Mesenchymal stem cell (in vitro differentiated cells and primary cell): Measurements from ENCODE around the gene RERE.

ENCODE experiments used
- DNase-seq: peaks from one replicate; pipeline ENCODE4 v3.0.0-alpha.2; 2013
- H2AFZ ChIP-seq: one replicate; pipeline ENCODE4 v1.6.1; 2013; ENCODE audit warnings: low read depth, mild to moderate bottlenecking, control low read depth, inconsistent platforms, low read length, moderate library complexity
- H2AK5ac ChIP-seq: 2 replicates; pipeline ENCODE4 v1.6.1; 2013; ENCODE audit warnings: low read length, moderate library complexity, mild to moderate bottlenecking, inconsistent platforms; ENCODE audit not compliant: severe bottlenecking
- H2BK120ac ChIP-seq: one replicate; pipeline ENCODE4 v1.6.1; 2013; ENCODE audit warnings: low read depth, mild to moderate bottlenecking, inconsistent platforms, low read length, moderate library complexity
- H2BK12ac ChIP-seq, 2 experiments: one replicate each; pipeline ENCODE4 v1.6.1; 2013; ENCODE audit warnings: inconsistent platforms in 2 of 2, low read length in 2 of 2, mild to moderate bottlenecking in 2 of 2, moderate library complexity in 2 of 2, control low read depth in 1 of 2
- H2BK15ac ChIP-seq: one replicate; pipeline ENCODE4 v1.6.1; 2013; ENCODE audit warnings: mild to moderate bottlenecking, low read depth, inconsistent platforms; ENCODE audit not compliant: poor library complexity, severe bottlenecking
- H2BK5ac ChIP-seq: 2 replicates; pipeline ENCODE4 v1.6.1; 2013; ENCODE audit warnings: low read depth, mild to moderate bottlenecking, low read length, control low read depth, inconsistent platforms; ENCODE audit not compliant: poor library complexity, severe bottlenecking
- H3K14ac ChIP-seq, 2 experiments: one replicate each; pipeline ENCODE4 v1.6.1; 2013; ENCODE audit warnings: inconsistent platforms in 2 of 2, low read length in 2 of 2, control low read depth in 1 of 2, mild to moderate bottlenecking in 1 of 2, moderate library complexity in 1 of 2
- H3K18ac ChIP-seq, 2 experiments: one replicate each; pipeline ENCODE4 v1.6.1; 2013; ENCODE audit warnings: inconsistent platforms in 2 of 2, low read length in 2 of 2, control low read depth in 1 of 2, low read depth in 1 of 2, mild to moderate bottlenecking in 1 of 2
- H3K23ac ChIP-seq, 2 experiments: one replicate each; pipeline ENCODE4 v1.6.1; 2013; ENCODE audit warnings: inconsistent platforms in 2 of 2, low read length in 2 of 2, mild to moderate bottlenecking in 2 of 2, moderate library complexity in 2 of 2, control low read depth in 1 of 2
- H3K27ac ChIP-seq: 2 replicates; pipeline ENCODE4 v1.5.1; 2013; ENCODE audit warnings: mild to moderate bottlenecking, moderate library complexity, low read length, control low read depth, inconsistent platforms; ENCODE audit not compliant: poor library complexity, severe bottlenecking
- H3K27me3 ChIP-seq, 2 experiments: 2 replicates each; pipeline versions ENCODE4 v1.6.1 to v1.7.0; 2013; ENCODE audit warnings: low read length in 2 of 2, mild to moderate bottlenecking in 2 of 2, moderate library complexity in 2 of 2, control low read depth in 1 of 2, inconsistent platforms in 1 of 2; ENCODE audit not compliant: control insufficient read depth in 1 of 2, insufficient read depth in 1 of 2
- H3K36me3 ChIP-seq, 2 experiments: 2 replicates each; pipeline versions ENCODE4 v1.6.1 to v1.7.0; 2013; ENCODE audit warnings: low read length in 2 of 2, control low read depth in 1 of 2, inconsistent platforms in 1 of 2, low read depth in 1 of 2, mild to moderate bottlenecking in 1 of 2; ENCODE audit not compliant: insufficient read depth in 2 of 2, control insufficient read depth in 1 of 2
- H3K4ac ChIP-seq, 2 experiments: one replicate each; pipeline ENCODE4 v1.6.1; 2013; ENCODE audit warnings: inconsistent platforms in 2 of 2, low read length in 2 of 2, mild to moderate bottlenecking in 2 of 2, moderate library complexity in 2 of 2, control low read depth in 1 of 2, low read depth in 1 of 2
- H3K4me1 ChIP-seq: 2 replicates; pipeline ENCODE4 v1.6.1; 2013; ENCODE audit warnings: low read depth, low read length, control low read depth; ENCODE audit not compliant: control insufficient read depth, insufficient read depth
- H3K4me2 ChIP-seq: 2 replicates; pipeline ENCODE4 v1.6.1; 2013; ENCODE audit warnings: low read length, mild to moderate bottlenecking, inconsistent platforms; ENCODE audit not compliant: poor library complexity, severe bottlenecking
- H3K4me3 ChIP-seq, 2 experiments: 2 replicates each; pipeline versions ENCODE4 v1.5.1 to v1.7.0; 2013; ENCODE audit warnings: low read length in 2 of 2, mild to moderate bottlenecking in 2 of 2, control low read depth in 1 of 2, low read depth in 1 of 2; ENCODE audit not compliant: insufficient read depth in 1 of 2
- H3K79me1 ChIP-seq: replicated peaks from 2 replicates; pipeline ENCODE4 v1.6.1; 2013; ENCODE audit warnings: mild to moderate bottlenecking, control low read depth, low read length, inconsistent platforms; ENCODE audit not compliant: poor library complexity, severe bottlenecking
- H3K9ac ChIP-seq: 2 replicates; pipeline ENCODE4 v1.7.0; 2013; ENCODE audit warnings: mild to moderate bottlenecking, low read length, moderate library complexity
- H3K9me3 ChIP-seq: 2 replicates; pipeline ENCODE4 v1.7.0; 2013; ENCODE audit warnings: mild to moderate bottlenecking, low read length; ENCODE audit not compliant: control insufficient read depth
- H4K8ac ChIP-seq: one replicate; pipeline ENCODE4 v1.6.1; 2013; ENCODE audit warnings: inconsistent platforms, mild to moderate bottlenecking, low read length, moderate library complexity
- H4K91ac ChIP-seq: one replicate; pipeline ENCODE4 v1.6.1; 2013; ENCODE audit warnings: mild to moderate bottlenecking, low read length, inconsistent platforms
- WGBS: methylation state at CpG from one replicate; pipeline ENCODE4 v1.1.7; 2013; ENCODE audit warnings: mixed read lengths; 5-methylcytosine and 5-hydroxymethylcytosine counted together

RERE gene

DNA sequence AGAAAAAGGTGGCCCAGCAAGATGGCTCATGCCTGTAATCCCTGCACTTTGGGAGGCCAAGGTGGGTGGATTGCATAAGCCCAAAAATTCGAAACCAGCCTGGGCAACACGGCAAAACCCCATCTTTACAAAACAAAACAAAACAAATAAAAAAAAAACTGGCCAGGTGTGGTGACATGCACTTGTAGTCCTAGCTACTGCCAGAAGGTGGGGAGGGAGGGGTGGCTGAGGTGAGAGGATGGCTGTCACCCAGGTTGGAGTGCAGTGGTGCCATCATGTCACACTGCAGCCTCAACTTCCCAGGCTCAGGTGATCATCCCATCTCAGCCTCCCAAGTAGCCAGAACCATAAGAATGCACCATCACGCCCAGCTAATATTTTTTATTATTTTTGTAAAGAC is 22.8 kb downstream of the RERE start:
- DNase-seq = no peak
- Histone ChIP-seq H3K36me3 (peaks cover 0 to 3% of the 10 kb centered on the region in 2 experiments), H3K4me2 (no peak overlapping the region), H4K8ac (no peak overlapping the region), H3K79me1 (peaks cover 23% of the 10 kb centered on the region), H3K4me3 (no peak overlapping the region), H3K4ac (no peak overlapping the region), H2AFZ (no peak overlapping the region), H3K18ac (peak overlapping the region in 1 of 2 experiments; percentile 11), H2BK120ac (no peak overlapping the region), H4K91ac (no peak overlapping the region), H3K27ac (no peak overlapping the region), H2BK5ac (no peak overlapping the region), H2BK15ac (no peak overlapping the region), H3K14ac (no peak overlapping the region), H3K9me3 (no peaks in the 10 kb centered on the region), H3K23ac (no peak overlapping the region), H3K9ac (no peak overlapping the region), H3K27me3 (no peaks in the 10 kb centered on the region), H3K4me1 (no peaks in the 10 kb centered on the region), H2AK5ac (no peak overlapping the region), H2BK12ac (no peak overlapping the region)
- WGBS = 100% methylated on average over 1 of the region's 3 CpGs

GRCh38 chr1:8791819-8792218 is 25.6 kb downstream of the RERE start:
- no peak overlapping the region for H3K18ac ChIP-seq
- DNase-seq = no peak
- H2BK120ac ChIP-seq = no peak overlapping the region
- no peak overlapping the region for H2AFZ ChIP-seq
- H3K14ac ChIP-seq = no peak overlapping the region
- peaks cover 20% of the 10 kb centered on the region for H3K79me1 ChIP-seq
- H2BK5ac ChIP-seq = no peak overlapping the region
- H4K91ac ChIP-seq = no peak overlapping the region
- H3K36me3 ChIP-seq = peaks cover 0 to 3% of the 10 kb centered on the region in 2 experiments
- no peak overlapping the region for H2BK12ac ChIP-seq
- no peak overlapping the region for H4K8ac ChIP-seq
- no peak overlapping the region for H3K4ac ChIP-seq
- H3K4me2 ChIP-seq = no peak overlapping the region
- H3K9me3 ChIP-seq = no peaks in the 10 kb centered on the region
- H2AK5ac ChIP-seq = no peak overlapping the region
- H3K9ac ChIP-seq = no peak overlapping the region
- no peak overlapping the region for H3K23ac ChIP-seq
- 97% methylated on average over 2 of the region's 3 CpGs for WGBS
- H3K4me1 ChIP-seq = no peaks in the 10 kb centered on the region
- no peak overlapping the region for H3K27ac ChIP-seq
- no peaks in the 10 kb centered on the region for H3K27me3 ChIP-seq
- H3K4me3 ChIP-seq = no peak overlapping the region
- no peak overlapping the region for H2BK15ac ChIP-seq

- H4K8ac ChIP-seq = no peak overlapping the region
- H3K27ac ChIP-seq = no peak overlapping the region
- H3K4me3 ChIP-seq = no peak overlapping the region
- H2BK15ac ChIP-seq = no peak overlapping the region
- no peak overlapping the region for H2BK120ac ChIP-seq
- H3K9me3 ChIP-seq = no peaks in the 10 kb centered on the region
- H3K14ac ChIP-seq = no peak overlapping the region
- no peak overlapping the region for H2BK12ac ChIP-seq
- no peak overlapping the region for H2BK5ac ChIP-seq
- 100% methylated on average over 1 of the region's 1 CpG for WGBS
- DNase-seq = no peak
- H3K79me1 ChIP-seq = peaks cover 24% of the 10 kb centered on the region
- H2AK5ac ChIP-seq = no peak overlapping the region
- no peaks in the 10 kb centered on the region for H3K4me1 ChIP-seq
- H3K23ac ChIP-seq = no peak overlapping the region
- H3K18ac ChIP-seq = no peak overlapping the region
- H3K27me3 ChIP-seq = no peaks in the 10 kb centered on the region
- peaks cover 0 to 3% of the 10 kb centered on the region in 2 experiments for H3K36me3 ChIP-seq
- H3K4ac ChIP-seq = no peak overlapping the region
- no peak overlapping the region for H3K4me2 ChIP-seq
- no peak overlapping the region for H3K9ac ChIP-seq
- H2AFZ ChIP-seq = no peak overlapping the region
- H4K91ac ChIP-seq = no peak overlapping the region
These were observed 26.5 kb downstream of the RERE start for GRCh38 chr1:8790987-8791386.

- no peak overlapping the region for H3K14ac ChIP-seq
- no peak overlapping the region for H4K8ac ChIP-seq
- H2AK5ac ChIP-seq = no peak overlapping the region
- H3K4ac ChIP-seq = no peak overlapping the region
- H3K4me2 ChIP-seq = no peak overlapping the region
- H3K79me1 ChIP-seq = peaks cover 26% of the 10 kb centered on the region
- no peak overlapping the region for H3K9ac ChIP-seq
- H2BK5ac ChIP-seq = no peak overlapping the region
- 98% methylated on average over 5 of the region's 6 CpGs for WGBS
- H3K9me3 ChIP-seq = no peaks in the 10 kb centered on the region
- no peak overlapping the region for H2BK15ac ChIP-seq
- no peak for DNase-seq
- no peaks in the 10 kb centered on the region for H3K4me1 ChIP-seq
- H3K18ac ChIP-seq = no peak overlapping the region
- H2AFZ ChIP-seq = no peak overlapping the region
- no peak overlapping the region for H3K4me3 ChIP-seq
- H3K36me3 ChIP-seq = peaks cover 0 to 3% of the 10 kb centered on the region in 2 experiments
- no peak overlapping the region for H3K27ac ChIP-seq
- no peak overlapping the region for H2BK12ac ChIP-seq
- H2BK120ac ChIP-seq = no peak overlapping the region
- no peak overlapping the region for H3K23ac ChIP-seq
- H3K27me3 ChIP-seq = no peaks in the 10 kb centered on the region
- H4K91ac ChIP-seq = no peak overlapping the region
These were observed 27.0 kb downstream of the RERE start for GRCh38 chr1:8790478-8790877.
